Measurements from ENCODE around the gene LIPF. TPM values are rescaled to one million over a fixed set of nuclear protein-coding genes. Genes with fewer than 3 reads are reported as not detected.

Gene LIPF
- polyA plus RNA-seq, 1 donor from 2014 or later = not detected

Other genes starting within 250 kb of the LIPF start
- 0.20 and 0.66 TPM in 2 replicates for gene RNLS, start 81.1 kb upstream of the LIPF start, polyA plus RNA-seq
- 0.15 and 0.16 TPM in 2 replicates for gene LIPJ, start 77.7 kb upstream of the LIPF start, polyA plus RNA-seq
- gene LIPK, start 41.8 kb downstream of the LIPF start, polyA plus RNA-seq = not detected in 2 replicates
- not detected in 2 replicates for gene LIPN, start 95.6 kb downstream of the LIPF start, polyA plus RNA-seq
- gene LIPM, start 138.3 kb downstream of the LIPF start, polyA plus RNA-seq = not detected in 2 replicates
- 0.57 and 1.3 TPM in 2 replicates for gene ANKRD22, start 187.4 kb downstream of the LIPF start, polyA plus RNA-seq
- 21.9 and 22.4 TPM in 2 replicates for gene STAMBPL1, start 215.8 kb downstream of the LIPF start, polyA plus RNA-seq